HL-60 (cell line): ENCODE data around the gene HDAC7.

ENCODE experiments used
- DNase-seq, 2 experiments: peaks; one replicate each; pipeline ENCODE4 v3.0.0-alpha.2; 2010 to 2020; ENCODE audit warnings: low read depth in 1 of 2, low spot score in 1 of 2
- H3K27ac ChIP-seq: fragments of 250-450 bp; sonication (Bioruptor Pico); replicated peaks from 2 replicates; pipeline ENCODE4 v1.5.1; 2020; ENCODE audit warnings: mild to moderate bottlenecking, moderate library complexity
- H3K27me3 ChIP-seq: fragments of 250-450 bp; sonication (Bioruptor Pico); 2 replicates; pipeline ENCODE4 v1.5.1; 2021; ENCODE audit warnings: mild to moderate bottlenecking, moderate library complexity; ENCODE audit not compliant: insufficient read depth, poor library complexity, severe bottlenecking
- H3K4me3 ChIP-seq: replicated peaks from 2 replicates; pipeline ENCODE4 v1.5.1; 2011; ENCODE audit warnings: mild to moderate bottlenecking, control low read depth, low read length; ENCODE audit not compliant: insufficient read depth
- GABPA ChIP-seq: IDR thresholded peaks from 2 replicates; pipeline ENCODE4 v1.6.1; 2012; ENCODE audit warnings: low read depth
- POLR2AphosphoS5 ChIP-seq: IDR thresholded peaks from 2 replicates; pipeline ENCODE4 v1.6.1; 2012; ENCODE audit warnings: low read depth
- SPI1 ChIP-seq: IDR thresholded peaks from 2 replicates; pipeline ENCODE4 v1.6.1; 2012; ENCODE audit warnings: low read depth, mild to moderate bottlenecking, borderline replicate concordance
- TF ChIP-seq, protein P1 (sequence below): IDR thresholded peaks from one replicate; pipeline ENCODE4 v1.5.1; 2011; ENCODE audit warnings: low read length, control low read depth, inconsistent platforms; ENCODE audit not compliant: insufficient read depth
- TF ChIP-seq, protein P2 (sequence below): IDR thresholded peaks from 2 replicates; pipeline ENCODE4 v1.6.1; 2012; ENCODE audit warnings: low read depth; ENCODE audit not compliant: insufficient replicate concordance

HDAC7 gene

DNA sequence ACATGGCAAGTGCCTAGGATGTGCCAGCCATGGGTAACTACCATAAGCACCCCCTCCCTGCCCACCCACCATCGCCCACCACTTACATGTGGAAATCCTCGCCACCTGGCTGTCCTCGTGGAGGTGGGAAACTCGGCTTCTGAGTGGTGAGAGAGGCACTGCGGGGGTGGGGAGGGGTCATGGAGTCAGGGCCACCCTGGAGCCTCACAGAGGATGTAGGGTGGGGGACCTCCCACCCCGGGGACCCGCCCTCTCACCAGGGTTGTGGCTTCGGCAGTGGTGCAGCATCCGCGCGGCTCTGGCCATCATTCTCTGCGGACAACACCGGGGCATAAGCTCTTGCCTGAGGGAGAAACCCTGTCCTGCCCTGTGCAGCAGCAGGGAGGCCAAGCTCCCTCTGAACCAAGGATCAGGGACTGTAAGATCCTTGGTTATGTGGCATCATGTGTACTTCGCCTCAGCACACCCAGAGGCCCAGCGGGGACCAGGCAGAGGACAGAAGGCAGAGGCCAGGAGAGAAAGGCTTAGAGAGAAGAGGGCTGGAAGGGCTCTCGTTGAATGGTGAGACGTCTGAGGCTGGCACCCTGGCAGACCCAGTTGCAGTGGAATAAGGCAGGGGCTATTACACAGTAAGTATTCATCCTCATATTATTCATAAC lies 81.6 kb downstream of the HDAC7 start:
- Histone ChIP-seq H3K4me3 (no peak overlapping the region), H3K27ac (no peak overlapping the region), H3K27me3 (no peaks in the 10 kb centered on the region)
- DNase-seq, result no peak
- TF ChIP-seq SPI1 (no peak), GABPA (no peak), POLR2AphosphoS5 (no peak)
- TF ChIP-seq, protein P1, sequence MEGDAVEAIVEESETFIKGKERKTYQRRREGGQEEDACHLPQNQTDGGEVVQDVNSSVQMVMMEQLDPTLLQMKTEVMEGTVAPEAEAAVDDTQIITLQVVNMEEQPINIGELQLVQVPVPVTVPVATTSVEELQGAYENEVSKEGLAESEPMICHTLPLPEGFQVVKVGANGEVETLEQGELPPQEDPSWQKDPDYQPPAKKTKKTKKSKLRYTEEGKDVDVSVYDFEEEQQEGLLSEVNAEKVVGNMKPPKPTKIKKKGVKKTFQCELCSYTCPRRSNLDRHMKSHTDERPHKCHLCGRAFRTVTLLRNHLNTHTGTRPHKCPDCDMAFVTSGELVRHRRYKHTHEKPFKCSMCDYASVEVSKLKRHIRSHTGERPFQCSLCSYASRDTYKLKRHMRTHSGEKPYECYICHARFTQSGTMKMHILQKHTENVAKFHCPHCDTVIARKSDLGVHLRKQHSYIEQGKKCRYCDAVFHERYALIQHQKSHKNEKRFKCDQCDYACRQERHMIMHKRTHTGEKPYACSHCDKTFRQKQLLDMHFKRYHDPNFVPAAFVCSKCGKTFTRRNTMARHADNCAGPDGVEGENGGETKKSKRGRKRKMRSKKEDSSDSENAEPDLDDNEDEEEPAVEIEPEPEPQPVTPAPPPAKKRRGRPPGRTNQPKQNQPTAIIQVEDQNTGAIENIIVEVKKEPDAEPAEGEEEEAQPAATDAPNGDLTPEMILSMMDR, result no peak
- TF ChIP-seq, protein P2, sequence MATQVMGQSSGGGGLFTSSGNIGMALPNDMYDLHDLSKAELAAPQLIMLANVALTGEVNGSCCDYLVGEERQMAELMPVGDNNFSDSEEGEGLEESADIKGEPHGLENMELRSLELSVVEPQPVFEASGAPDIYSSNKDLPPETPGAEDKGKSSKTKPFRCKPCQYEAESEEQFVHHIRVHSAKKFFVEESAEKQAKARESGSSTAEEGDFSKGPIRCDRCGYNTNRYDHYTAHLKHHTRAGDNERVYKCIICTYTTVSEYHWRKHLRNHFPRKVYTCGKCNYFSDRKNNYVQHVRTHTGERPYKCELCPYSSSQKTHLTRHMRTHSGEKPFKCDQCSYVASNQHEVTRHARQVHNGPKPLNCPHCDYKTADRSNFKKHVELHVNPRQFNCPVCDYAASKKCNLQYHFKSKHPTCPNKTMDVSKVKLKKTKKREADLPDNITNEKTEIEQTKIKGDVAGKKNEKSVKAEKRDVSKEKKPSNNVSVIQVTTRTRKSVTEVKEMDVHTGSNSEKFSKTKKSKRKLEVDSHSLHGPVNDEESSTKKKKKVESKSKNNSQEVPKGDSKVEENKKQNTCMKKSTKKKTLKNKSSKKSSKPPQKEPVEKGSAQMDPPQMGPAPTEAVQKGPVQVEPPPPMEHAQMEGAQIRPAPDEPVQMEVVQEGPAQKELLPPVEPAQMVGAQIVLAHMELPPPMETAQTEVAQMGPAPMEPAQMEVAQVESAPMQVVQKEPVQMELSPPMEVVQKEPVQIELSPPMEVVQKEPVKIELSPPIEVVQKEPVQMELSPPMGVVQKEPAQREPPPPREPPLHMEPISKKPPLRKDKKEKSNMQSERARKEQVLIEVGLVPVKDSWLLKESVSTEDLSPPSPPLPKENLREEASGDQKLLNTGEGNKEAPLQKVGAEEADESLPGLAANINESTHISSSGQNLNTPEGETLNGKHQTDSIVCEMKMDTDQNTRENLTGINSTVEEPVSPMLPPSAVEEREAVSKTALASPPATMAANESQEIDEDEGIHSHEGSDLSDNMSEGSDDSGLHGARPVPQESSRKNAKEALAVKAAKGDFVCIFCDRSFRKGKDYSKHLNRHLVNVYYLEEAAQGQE, result no peak

DNA sequence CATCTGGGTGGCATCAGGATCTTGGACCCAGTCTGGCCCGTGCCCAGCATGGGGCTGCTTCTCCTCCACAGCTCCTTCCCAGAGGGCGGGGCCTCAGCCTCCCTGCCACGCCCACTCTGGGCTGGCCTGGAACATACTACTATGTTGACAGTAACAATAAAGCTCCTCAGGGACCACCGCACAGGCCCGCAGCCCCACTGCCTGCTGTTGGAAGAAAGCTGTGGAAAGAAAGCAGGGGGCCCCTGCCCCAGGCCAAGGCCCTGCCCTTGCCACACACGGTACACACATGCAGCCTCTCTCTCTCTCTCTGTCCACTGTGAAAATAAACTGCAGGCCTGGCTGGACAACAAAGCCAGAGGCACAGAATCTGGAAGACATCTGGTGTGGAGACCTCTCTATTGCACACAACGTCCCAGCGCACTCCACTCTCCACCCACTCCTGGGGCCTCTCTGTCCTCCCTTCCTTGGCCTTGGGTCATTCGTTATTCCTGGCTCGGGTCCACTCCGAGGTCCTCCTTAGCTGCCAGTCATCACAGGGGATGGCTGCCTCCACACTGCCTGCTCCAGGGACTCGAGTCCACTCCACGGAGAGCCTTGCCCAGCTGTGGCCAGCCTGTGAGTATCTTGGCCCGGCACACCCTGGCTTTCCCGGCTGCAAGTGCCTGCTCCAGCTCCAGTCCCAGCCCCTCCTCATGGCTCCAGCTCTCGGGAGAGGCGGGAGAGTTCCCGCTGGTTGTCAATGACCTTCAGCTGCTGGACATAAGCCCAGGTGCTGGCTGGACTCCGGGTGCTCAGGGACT lies 82.6 kb downstream of the HDAC7 start:
- Histone ChIP-seq H3K4me3 (no peak overlapping the region), H3K27ac (no peak overlapping the region), H3K27me3 (no peaks in the 10 kb centered on the region)
- TF ChIP-seq POLR2AphosphoS5, result no peak
- TF ChIP-seq, protein P1, result no peak
- DNase-seq, result no peak

DNA sequence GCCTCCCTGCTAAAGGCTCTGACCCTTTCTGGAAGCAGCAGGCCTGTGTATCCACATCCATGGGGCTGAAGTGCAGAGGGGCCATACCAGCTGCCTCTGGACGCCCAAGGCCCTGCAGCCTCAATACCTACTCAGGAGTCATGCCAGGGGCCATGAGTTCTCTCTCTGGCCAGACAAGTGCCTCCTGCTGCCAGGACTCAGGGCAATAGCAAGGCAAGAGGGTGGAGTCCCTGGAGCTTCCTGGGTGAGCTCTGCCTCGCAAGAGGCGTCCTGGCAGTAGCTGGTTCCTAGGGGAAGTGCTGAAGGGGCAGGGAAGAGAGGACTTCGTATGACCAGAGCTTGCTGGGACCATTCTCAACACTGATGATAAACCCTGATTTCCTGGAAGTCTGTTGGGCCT lies 83.5 kb downstream of the HDAC7 start:
- Histone ChIP-seq H3K4me3 (no peak overlapping the region), H3K27me3 (no peaks in the 10 kb centered on the region), H3K27ac (no peak overlapping the region)
- no peak for DNase-seq
- TF ChIP-seq, protein P2, result no peak
- TF ChIP-seq GABPA, result no peak

DNA sequence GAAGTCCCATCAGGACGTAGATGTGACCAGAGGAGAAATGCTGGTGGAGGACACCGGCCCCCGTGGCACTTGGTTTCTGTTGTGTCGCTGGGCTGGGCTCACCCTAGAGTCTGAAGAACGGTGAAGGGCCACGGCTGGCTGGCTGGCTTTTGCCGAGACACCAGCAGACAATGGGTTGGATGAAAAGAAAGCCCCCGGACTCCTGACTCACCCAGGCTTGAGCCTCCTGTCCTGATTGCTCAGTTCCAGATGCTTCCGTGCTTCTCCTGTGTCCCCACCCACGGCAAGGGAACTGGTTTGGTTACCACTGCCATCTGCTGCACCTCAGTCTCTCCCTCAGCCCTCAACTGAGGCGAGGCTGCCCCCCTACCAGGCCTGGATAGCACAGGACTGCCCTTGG lies 84.1 kb downstream of the HDAC7 start:
- no peak overlapping the region for H3K27ac ChIP-seq
- DNase-seq, result no peak
- no peak overlapping the region for H3K4me3 ChIP-seq
- no peak for TF ChIP-seq GABPA
- H3K27me3 ChIP-seq, result no peaks in the 10 kb centered on the region
